GM18511 (cell line): Measurements from ENCODE around the gene SERTM2.
A peak's percentile ranks its signal among the peaks of the same experiment; 100 is the strongest.
"Not testable (repeated sequence)": the region's sequence is repeated elsewhere in the genome, so short reads cannot be mapped to it uniquely, and the experiment has no call there.

Experiments
- ATAC-seq: cut with Tn5 transposase; IDR thresholded peaks from one replicate; pipeline ENCODE4 v1.9.1; 2021; ENCODE audit warnings: mild to moderate bottlenecking, moderate library complexity; ENCODE audit not compliant: unreplicated experiment

Gene SERTM2

GRCh38 chrX:111511477-111511876, at the start of gene SERTM2:
SERTM2 (plus strand) TSS chrX:111511645; CDS start chrX:111518858, 7,213 bp downstream.
- peak; percentile 74 for ATAC-seq

DNA sequence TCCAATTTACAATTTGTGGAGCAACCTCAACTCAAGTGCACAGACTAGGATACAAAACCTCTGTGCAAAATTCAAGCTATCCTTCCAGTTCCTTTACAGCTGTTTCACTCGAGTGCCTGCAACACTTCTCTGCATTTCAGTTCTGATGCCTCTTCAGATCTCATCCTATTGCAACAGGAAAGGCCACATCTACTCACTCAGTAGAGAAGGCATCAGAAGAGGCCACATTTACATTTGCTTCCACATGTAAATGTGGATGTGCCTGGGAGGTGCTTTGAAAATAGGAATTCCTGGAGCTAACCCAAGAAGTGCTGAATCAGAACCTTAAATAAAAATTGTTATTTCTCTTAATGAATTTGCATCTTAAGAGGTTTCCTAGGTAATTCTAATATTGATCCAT, 45.8 kb upstream of the SERTM2 start:
- no peak for ATAC-seq

GRCh38 chrX:111467896-111468295, 43.5 kb upstream of the SERTM2 start:
- no peak for ATAC-seq

- no peak for ATAC-seq
Measured at GRCh38 chrX:111470681-111471403, 40.6 kb upstream of the SERTM2 start.

GRCh38 chrX:111481896-111482295, 29.5 kb upstream of the SERTM2 start:
- no peak for ATAC-seq

DNA sequence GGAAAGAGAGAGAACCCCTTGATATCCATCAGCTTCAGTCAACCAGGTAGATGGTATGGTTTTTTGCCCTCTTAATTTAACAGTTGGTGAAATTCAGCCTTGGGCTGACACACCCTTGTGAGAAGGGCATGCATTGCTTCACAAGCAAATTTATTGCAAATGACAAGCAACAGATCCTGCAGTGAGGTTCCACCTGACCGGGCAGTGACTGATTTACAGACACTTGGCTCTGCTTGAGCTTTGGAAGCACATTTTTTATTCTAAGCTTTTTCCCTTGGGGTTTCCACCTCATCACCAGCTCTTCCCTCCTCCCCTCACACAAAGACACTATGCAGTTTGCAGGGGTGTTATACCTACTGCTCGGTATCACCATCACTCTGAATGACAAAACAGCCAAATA, 28.3 kb upstream of the SERTM2 start:
- ATAC-seq: no peak

DNA sequence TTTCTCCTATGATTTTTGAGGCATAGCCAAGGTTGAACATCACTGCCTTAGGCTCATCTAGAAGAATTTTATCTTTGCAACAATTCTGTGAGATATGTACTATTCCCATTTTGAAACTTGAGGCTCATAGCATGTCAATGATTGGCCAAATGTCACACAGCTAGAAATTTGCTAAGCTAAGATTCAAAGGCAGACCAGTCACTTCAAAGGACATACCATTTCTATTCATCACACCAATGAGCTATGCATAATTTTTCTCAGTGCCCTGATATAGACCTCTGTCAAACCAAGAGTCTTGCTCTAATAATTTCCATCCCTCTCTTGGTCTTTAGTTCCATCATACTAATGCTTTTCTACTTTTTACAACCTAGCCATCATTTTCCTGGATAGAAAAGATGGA, 27.6 kb upstream of the SERTM2 start:
- no peak for ATAC-seq

- ATAC-seq: no peak
Measured at GRCh38 chrX:111490688-111491087, 20.8 kb upstream of the SERTM2 start.

GRCh38 chrX:111492085-111492484, 19.4 kb upstream of the SERTM2 start:
- no peak for ATAC-seq

GRCh38 chrX:111498538-111499103, 12.8 kb upstream of the SERTM2 start:
- ATAC-seq: no peak

DNA sequence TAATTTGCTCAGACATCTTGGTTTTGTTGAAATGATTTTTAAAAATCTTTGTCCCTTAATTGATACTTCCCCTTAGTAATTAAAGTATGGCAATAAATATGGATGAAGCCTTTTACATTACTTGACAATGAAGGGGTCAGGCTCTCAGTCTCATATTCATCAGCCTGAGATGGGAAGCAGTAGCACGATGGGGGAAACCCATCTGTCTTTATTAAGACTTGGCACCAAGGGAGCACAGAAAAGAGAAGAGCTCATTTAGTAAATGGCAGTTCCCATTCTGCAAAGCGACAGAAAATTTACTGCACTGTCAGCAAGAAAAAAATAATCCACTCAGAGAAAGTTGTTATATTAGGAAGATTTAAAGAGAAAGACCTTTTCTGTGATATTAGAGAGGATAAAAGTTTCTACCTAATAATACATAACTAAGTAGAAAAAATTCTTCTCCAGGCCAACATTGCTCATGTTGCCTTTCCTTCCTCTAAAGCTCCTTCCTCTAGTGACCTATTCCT, 7.9 kb upstream of the SERTM2 start:
- no peak for ATAC-seq

- no peak for ATAC-seq
Measured at GRCh38 chrX:111504941-111505340, 6.5 kb upstream of the SERTM2 start.

GRCh38 chrX:111505783-111506182, 5.7 kb upstream of the SERTM2 start:
- no peak for ATAC-seq

DNA sequence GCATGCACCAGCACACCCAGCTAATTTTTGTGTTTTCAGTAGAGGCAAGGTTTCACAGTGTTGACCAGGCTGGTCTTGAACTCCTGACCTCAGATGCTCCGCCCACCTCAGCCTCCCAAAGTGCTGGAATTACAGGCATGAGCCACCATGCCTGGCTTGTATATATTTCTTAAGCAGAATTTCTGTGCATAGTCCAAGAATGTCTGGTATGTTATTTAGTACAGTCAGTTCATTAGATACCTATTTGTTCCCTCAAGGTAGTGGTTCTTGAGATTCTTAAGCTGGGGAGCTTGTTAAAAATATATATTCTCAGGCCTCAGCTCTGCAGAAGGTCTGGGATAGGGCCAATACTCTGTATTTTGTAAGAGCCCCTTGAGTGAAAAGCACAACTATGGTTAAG, 4.6 kb upstream of the SERTM2 start:
- ATAC-seq: no peak

DNA sequence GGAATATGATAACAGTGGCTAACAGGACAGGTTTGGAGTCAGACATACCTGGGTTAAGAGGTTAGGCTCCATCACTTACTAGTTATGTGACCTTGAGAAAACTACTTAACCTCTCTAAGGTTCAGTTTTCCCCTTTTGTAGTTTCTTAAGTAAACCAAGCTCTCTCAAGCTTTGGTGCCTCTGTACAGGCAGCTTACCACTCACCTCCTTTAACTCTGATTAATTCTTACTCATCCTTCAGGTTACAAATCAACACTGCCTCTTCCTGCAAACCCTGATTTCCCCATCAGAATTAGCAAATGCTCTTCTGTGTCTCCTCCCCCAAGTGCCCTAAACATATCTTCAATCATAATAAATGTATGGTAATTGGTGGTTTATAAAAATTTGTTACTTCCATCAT, 3.5 kb upstream of the SERTM2 start:
- no peak for ATAC-seq

GRCh38 chrX:111515298-111515697, 3.9 kb downstream of the SERTM2 start:
- ATAC-seq: no peak

DNA sequence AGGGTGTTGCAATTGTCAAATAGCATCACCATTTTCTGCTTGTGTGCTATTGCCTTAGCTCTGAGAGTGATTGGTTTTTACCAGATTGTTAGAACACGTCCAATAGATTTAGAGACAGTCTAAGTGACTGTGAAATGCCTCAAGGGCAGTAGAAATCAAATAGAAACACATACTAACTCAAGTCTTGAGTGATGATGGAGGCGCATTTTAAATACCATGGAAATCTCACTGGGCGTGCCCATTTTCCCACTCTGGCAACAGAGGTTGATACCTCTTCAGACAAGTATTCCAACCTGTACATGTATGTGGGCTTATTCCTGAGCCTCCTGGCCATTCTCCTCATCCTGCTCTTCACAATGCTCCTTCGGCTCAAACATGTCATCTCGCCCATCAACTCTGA, 7.2 kb downstream of the SERTM2 start:
- no peak for ATAC-seq

DNA sequence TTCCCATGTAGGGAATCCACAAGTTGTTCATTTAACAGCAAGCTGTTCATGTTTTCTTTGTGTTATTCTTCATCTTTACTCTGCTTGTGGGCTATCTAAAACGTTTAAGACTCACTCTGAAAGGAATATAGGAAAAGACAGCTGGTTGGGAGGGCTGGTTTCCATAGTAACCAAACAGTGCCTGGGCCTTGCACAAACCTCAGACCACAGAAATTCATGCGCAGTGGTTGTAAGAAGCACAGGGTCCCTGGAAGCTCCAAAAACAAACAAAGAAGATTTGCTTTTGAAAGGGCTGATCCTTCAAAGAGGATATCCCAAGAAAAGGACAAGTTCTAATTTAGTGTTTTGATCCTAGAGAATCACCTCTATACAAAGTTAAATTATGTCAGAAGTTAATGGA, 7.8 kb downstream of the SERTM2 start:
- no peak for ATAC-seq

GRCh38 chrX:111520506-111520905, 9.1 kb downstream of the SERTM2 start:
- ATAC-seq: no peak

DNA sequence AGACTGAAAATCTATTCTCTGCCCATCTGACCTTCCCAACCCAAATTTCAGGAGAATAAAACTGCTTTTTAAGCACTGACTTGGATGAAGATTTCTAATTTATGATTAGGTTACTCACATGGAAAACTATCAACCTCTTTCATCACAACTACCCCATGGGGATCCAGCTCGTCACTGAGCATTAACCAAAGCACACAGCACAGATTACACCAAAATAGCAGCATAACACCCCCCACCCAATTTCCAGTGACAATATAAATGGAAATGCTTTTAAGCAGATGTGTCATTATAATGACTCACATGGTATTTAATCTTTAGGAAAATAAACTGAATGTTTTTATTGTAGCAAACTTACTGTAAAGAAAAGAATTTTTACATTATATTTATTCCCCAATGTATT, 9.7 kb downstream of the SERTM2 start:
- no peak for ATAC-seq

DNA sequence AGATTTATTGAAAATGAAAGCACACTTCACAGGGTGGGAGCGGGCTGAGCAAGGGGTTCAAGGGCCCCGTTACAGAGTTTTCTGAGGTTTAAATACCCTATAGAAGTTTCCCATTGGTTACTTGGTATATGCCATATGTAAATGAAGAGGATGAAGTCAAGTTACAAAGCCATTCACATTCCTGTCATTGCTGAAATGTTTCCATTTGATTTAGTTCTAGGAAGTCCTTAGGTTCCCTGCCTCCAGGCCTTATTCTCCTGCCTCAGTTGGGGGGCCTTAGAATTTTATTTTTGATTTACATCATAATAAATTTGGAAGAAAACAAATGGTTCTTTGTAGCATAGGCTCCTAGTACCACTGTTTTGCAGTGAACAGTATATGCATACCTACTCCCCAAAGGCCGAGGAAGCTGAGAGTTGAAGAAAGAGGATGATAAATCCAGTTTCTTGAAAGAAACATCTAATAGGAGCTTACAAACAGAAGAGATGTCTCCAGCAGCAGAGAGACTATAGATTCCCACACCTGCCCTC, 31.8 kb downstream of the SERTM2 start:
- no peak for ATAC-seq

DNA sequence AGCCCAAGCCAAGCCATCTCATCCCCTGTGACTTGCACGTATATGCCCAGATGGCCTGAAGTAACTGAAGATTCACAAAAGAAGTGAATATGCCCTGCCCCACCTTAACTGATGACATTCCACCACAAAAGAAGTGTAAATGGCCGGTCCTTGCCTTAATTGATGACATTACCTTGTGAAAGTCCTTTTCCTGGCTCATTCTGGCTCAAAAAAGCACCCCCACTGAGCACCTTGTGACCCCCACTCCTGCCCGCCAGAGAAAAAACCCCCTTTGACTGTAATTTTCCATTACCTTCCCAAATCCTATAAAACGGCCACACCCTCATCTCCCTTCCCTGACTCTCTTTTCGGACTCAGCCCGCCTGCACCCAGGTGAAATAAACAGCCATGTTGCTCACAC, 37.8 kb downstream of the SERTM2 start:
- not testable (repeated sequence) for ATAC-seq
